SH-SY5Y (cell line): ENCODE results near the gene ORC6.

Source experiments
- GATA2 ChIP-seq: IDR thresholded peaks from 2 replicates; pipeline ENCODE4 v1.6.1; 2011; ENCODE audit warnings: mild to moderate bottlenecking, low read depth, low read length
- GATA3 ChIP-seq: IDR thresholded peaks from 2 replicates; pipeline ENCODE4 v1.6.1; 2011; ENCODE audit warnings: low read depth, mild to moderate bottlenecking, low read length, moderate library complexity

GRCh38 chr16:46737621-46738214, 48.3 kb downstream of the ORC6 start:
- TF ChIP-seq GATA2: no peak
- no peak for TF ChIP-seq GATA3
